DND-41 (cell line): Measurements from ENCODE around the gene TLX3.

Experiments
- ATAC-seq: fragments of 200-7000 bp; cut with Tn5 transposase; 3 replicates; pipeline ENCODE4 v1.9.1; 2021; ENCODE audit warnings: low read depth; ENCODE audit not compliant: insufficient read depth
- DNase-seq: peaks from one replicate; pipeline ENCODE4 v3.0.0-alpha.2; 2020
- H2AFZ ChIP-seq: 2 replicates; pipeline ENCODE4 v1.6.0; 2012; ENCODE audit warnings: low read depth, low read length
- H3K27ac ChIP-seq: 2 replicates; pipeline ENCODE4 v1.5.1; 2012; ENCODE audit warnings: low read length, inconsistent platforms
- H3K27me3 ChIP-seq: fragments of 200-600 bp; sonication (generic); 2 replicates; pipeline ENCODE4 v1.6.0; 2012; ENCODE audit warnings: low read length, mild to moderate bottlenecking, inconsistent platforms; ENCODE audit not compliant: insufficient read depth, poor library complexity
- H3K36me3 ChIP-seq: 2 replicates; pipeline ENCODE4 v1.5.1; 2012; ENCODE audit warnings: low read length, inconsistent platforms; ENCODE audit not compliant: insufficient read depth
- H3K4me1 ChIP-seq: 2 replicates; pipeline ENCODE4 v1.5.1; 2012; ENCODE audit warnings: mild to moderate bottlenecking, low read length; ENCODE audit not compliant: insufficient read depth
- H3K4me2 ChIP-seq: 2 replicates; pipeline ENCODE4 v1.6.0; 2012; ENCODE audit warnings: mild to moderate bottlenecking, moderate library complexity, low read length, inconsistent platforms; ENCODE audit not compliant: insufficient read depth
- H3K4me3 ChIP-seq, 2 experiments: fragments of 200-600 bp in 1 of 2; shearing (Covaris generic) in 1 of 2; 2 replicates each; pipeline ENCODE4 v1.5.1; 2012 to 2016; ENCODE audit warnings: inconsistent platforms in 2 of 2, low read length in 2 of 2, mild to moderate bottlenecking in 2 of 2, low read depth in 1 of 2, moderate library complexity in 1 of 2
- H3K79me2 ChIP-seq: 2 replicates; pipeline ENCODE4 v1.6.0; 2012; ENCODE audit warnings: low read length, inconsistent platforms; ENCODE audit not compliant: insufficient read depth
- H3K9ac ChIP-seq: 2 replicates; pipeline ENCODE4 v1.6.0; 2012; ENCODE audit warnings: low read depth, mild to moderate bottlenecking, inconsistent platforms, low read length, moderate library complexity
- H3K9me3 ChIP-seq: 2 replicates; pipeline ENCODE4 v1.5.1; 2012; ENCODE audit warnings: low read length, moderate library complexity, mild to moderate bottlenecking, inconsistent platforms; ENCODE audit not compliant: insufficient read depth, severe bottlenecking
- H4K20me1 ChIP-seq: 2 replicates; pipeline ENCODE4 v1.6.0; 2012; ENCODE audit warnings: low read length; ENCODE audit not compliant: insufficient read depth
- CTCF ChIP-seq: IDR thresholded peaks from 2 replicates; pipeline ENCODE4 v1.5.1; 2012; ENCODE audit warnings: borderline replicate concordance, low read length, moderate library complexity, mild to moderate bottlenecking; ENCODE audit not compliant: poor library complexity, severe bottlenecking; ENCODE audit errors: extremely low read depth
- EZH2 ChIP-seq: IDR thresholded peaks from 3 replicates; pipeline ENCODE4 v1.6.1; 2012; ENCODE audit warnings: borderline replicate concordance, low read depth, mild to moderate bottlenecking, moderate library complexity, low read length, inconsistent platforms; ENCODE audit not compliant: severe bottlenecking

TLX3 gene

GRCh38 chr5:171342362-171343111 lies 33.5 kb downstream of the TLX3 start:
- H3K27ac ChIP-seq = no peak overlapping the region
- H3K79me2 ChIP-seq = no peaks in the 10 kb centered on the region
- no peak overlapping the region for H3K4me2 ChIP-seq
- TF ChIP-seq CTCF (peak; percentile 85), EZH2 (no peak)
- DNase-seq (peak; percentile 64), ATAC-seq (peak; percentile 96)
- H3K4me1 ChIP-seq = peaks cover 5% of the 10 kb centered on the region; the same call in 1 of the 2 replicates
- no peaks in the 10 kb centered on the region for H3K36me3 ChIP-seq
- H4K20me1 ChIP-seq = no peaks in the 10 kb centered on the region
- no peaks in the 10 kb centered on the region for H3K27me3 ChIP-seq
- peak overlapping the region; percentile 41 for H2AFZ ChIP-seq
- H3K4me3 ChIP-seq = no peak overlapping the region
- H3K9me3 ChIP-seq = no peaks in the 10 kb centered on the region
- H3K9ac ChIP-seq = no peak overlapping the region

- Histone ChIP-seq H3K9ac (no peak overlapping the region), H3K79me2 (no peaks in the 10 kb centered on the region), H3K36me3 (no peaks in the 10 kb centered on the region), H3K4me2 (no peak overlapping the region), H3K27ac (no peak overlapping the region), H2AFZ (no peak overlapping the region), H3K9me3 (no peaks in the 10 kb centered on the region), H4K20me1 (no peaks in the 10 kb centered on the region), H3K27me3 (no peaks in the 10 kb centered on the region), H3K4me3 (no peak overlapping the region), H3K4me1 (peaks cover 5% of the 10 kb centered on the region; the same call in 1 of the 2 replicates)
- no peak for DNase-seq
- no peak for TF ChIP-seq CTCF
- TF ChIP-seq EZH2 = no peak
- no peak for ATAC-seq
Measured at GRCh38 chr5:171344936-171345608, 36.0 kb downstream of the TLX3 start.

GRCh38 chr5:171351536-171352073 lies 42.6 kb downstream of the TLX3 start:
- ATAC-seq = no peak
- Histone ChIP-seq H3K27ac (no peak overlapping the region), H3K36me3 (no peaks in the 10 kb centered on the region), H3K27me3 (no peaks in the 10 kb centered on the region), H3K4me1 (no peaks in the 10 kb centered on the region), H3K4me3 (no peak overlapping the region), H3K9ac (no peak overlapping the region), H3K4me2 (no peak overlapping the region), H4K20me1 (no peaks in the 10 kb centered on the region), H2AFZ (no peak overlapping the region), H3K9me3 (no peaks in the 10 kb centered on the region), H3K79me2 (no peaks in the 10 kb centered on the region)
- TF ChIP-seq EZH2 (no peak), CTCF (no peak)
- no peak for DNase-seq
